T-helper 1 cell treated with Interleukin-12 subunit alpha and Interleukin-12 subunit beta and Interleukin-4 antibody, amounts not matched to agents 30 μg/mL and 1 μg/mL, for 36 hours (primary cell): Measurements from ENCODE around the gene ADGRE2.

Experiments used
- H3K27ac Mint-ChIP-seq: one replicate; pipeline ENCODE4 v1.8.0; 2021; ENCODE audit warnings: mild to moderate bottlenecking, mixed read lengths
- H3K27me3 Mint-ChIP-seq: one replicate; pipeline ENCODE4 v1.8.0; 2021; ENCODE audit warnings: low read depth, mixed read lengths
- H3K36me3 Mint-ChIP-seq: one replicate; pipeline ENCODE4 v1.8.0; 2021; ENCODE audit warnings: low read depth, mixed read lengths
- H3K4me1 Mint-ChIP-seq: one replicate; pipeline ENCODE4 v1.8.0; 2021; ENCODE audit warnings: low read depth, mixed read lengths
- H3K4me3 Mint-ChIP-seq: one replicate; pipeline ENCODE4 v1.8.0; 2021; ENCODE audit warnings: mild to moderate bottlenecking, moderate library complexity, mixed read lengths
- H3K9me3 Mint-ChIP-seq: one replicate; pipeline ENCODE4 v1.8.0; 2021; ENCODE audit warnings: mixed read lengths

ADGRE2 gene

DNA sequence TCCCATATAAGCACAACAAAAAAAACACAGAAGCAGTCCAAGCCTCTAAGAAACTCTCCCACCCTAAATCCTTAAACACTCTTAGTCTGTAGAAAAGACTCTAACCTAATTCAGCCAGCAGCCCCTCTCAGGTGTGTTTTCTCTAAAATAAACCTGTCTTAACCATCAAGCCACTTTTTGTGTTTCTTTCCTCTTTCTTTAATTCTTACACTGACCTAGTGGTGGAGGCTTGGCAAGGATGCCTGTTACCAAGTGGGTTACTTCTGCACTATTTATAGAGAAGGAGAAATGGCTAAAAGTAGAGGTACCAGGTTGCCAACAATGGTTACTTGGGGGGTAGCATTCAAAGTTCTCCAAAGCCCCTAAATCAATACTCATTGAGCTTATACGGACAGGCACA is 44.8 kb downstream of the ADGRE2 start:
- no peaks in the 10 kb centered on the region for H3K4me1 Mint-ChIP-seq
- no peaks in the 10 kb centered on the region for H3K27me3 Mint-ChIP-seq
- H3K4me3 Mint-ChIP-seq = no peak overlapping the region
- no peaks in the 10 kb centered on the region for H3K36me3 Mint-ChIP-seq
- peaks cover 20% of the 10 kb centered on the region for H3K9me3 Mint-ChIP-seq
- no peak overlapping the region for H3K27ac Mint-ChIP-seq

DNA sequence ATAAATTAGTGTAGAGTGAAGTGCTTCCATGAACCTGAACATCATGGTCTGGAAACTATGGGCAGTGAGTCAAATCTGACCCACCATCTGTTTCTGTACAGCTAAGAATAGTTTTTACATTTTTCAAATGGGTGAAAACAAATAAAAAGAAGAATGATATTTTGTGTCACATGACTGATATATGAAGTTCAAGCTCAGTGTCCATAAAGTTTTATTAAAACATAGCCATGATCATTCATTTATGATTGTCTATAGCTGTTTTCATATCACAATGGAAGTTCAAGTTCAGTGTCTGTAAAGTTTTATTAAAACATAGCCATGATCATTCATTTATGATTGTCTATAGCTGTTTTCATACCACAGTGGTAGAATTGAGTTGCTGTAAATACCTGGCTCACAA is 45.9 kb downstream of the ADGRE2 start:
- Mint-ChIP-seq H3K27me3 (no peaks in the 10 kb centered on the region), H3K4me3 (no peak overlapping the region), H3K27ac (no peak overlapping the region), H3K9me3 (peaks cover 25% of the 10 kb centered on the region), H3K36me3 (no peaks in the 10 kb centered on the region), H3K4me1 (no peaks in the 10 kb centered on the region)

DNA sequence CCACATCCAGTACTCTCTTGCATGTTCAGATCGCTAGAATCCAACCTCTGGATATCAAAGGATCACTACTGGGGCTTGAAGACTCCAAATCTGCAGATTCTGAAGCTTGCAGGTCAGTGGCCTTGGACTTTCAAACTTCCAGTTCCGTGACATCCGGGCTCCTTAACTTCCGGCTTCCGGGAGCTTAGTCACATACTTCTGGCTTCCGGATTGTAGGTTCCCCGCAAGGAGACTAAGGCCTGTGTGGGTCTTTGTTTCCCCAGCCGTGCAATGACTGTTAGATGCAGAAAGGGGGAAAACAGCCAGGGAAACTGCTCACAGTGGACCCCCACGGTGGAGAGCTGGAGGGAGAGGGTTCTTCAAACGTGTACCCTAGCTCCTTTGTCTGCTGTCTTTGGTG is 47.2 kb downstream of the ADGRE2 start:
- H3K27me3 Mint-ChIP-seq = no peaks in the 10 kb centered on the region

DNA sequence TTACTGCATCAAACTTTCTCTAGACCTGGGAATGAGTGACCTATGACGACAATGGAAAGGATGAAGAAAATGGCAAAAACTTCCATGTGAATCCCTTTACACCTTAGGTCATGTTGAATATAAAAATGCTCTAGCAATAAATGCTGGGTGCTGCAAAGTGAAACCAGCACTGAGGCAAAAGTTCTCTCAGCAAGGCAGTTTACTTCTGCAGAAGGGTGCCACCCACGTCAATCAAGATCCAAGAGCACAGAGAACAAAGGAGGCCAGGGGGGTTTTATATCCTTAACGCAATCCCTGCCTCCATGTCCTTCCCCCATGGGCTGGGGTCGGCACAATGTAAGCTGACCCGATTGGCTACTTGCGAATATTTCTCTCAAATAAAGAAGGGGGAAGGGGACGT is 49.8 kb downstream of the ADGRE2 start:
- Mint-ChIP-seq H3K4me1 (no peaks in the 10 kb centered on the region), H3K36me3 (peaks cover 5% of the 10 kb centered on the region), H3K27me3 (no peaks in the 10 kb centered on the region), H3K27ac (no peak overlapping the region), H3K9me3 (peaks cover 52% of the 10 kb centered on the region), H3K4me3 (no peak overlapping the region)

More for the DNA sequence above, 47.2 kb downstream of the ADGRE2 start:
- H3K9me3 Mint-ChIP-seq = peaks cover 32% of the 10 kb centered on the region
- H3K36me3 Mint-ChIP-seq = no peaks in the 10 kb centered on the region
- H3K27ac Mint-ChIP-seq = no peak overlapping the region
- H3K4me3 Mint-ChIP-seq = no peak overlapping the region
- H3K4me1 Mint-ChIP-seq = no peaks in the 10 kb centered on the region

DNA sequence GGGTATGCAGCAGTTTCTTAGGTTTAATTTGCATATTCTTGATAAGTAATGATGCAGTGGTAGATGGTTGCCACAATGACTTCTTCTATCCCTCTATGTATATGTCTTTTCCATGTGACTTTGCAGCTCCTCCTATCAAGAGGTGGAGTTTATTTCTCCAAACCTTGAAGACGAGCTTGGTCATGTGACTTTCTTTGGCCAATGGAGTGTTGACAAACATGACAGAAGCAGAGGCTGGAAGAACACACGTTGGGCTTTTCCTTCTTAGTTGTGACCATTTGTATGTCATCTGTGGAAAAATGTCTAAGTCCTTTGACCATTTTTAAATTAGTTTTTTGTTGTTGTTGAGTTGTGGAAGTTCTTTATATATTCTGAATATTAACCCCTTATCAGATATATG is 56.2 kb downstream of the ADGRE2 start:
- Mint-ChIP-seq H3K36me3 (peaks cover 37% of the 10 kb centered on the region), H3K9me3 (peaks cover 89% of the 10 kb centered on the region), H3K27ac (no peak overlapping the region), H3K27me3 (no peaks in the 10 kb centered on the region), H3K4me1 (no peaks in the 10 kb centered on the region), H3K4me3 (no peak overlapping the region)

DNA sequence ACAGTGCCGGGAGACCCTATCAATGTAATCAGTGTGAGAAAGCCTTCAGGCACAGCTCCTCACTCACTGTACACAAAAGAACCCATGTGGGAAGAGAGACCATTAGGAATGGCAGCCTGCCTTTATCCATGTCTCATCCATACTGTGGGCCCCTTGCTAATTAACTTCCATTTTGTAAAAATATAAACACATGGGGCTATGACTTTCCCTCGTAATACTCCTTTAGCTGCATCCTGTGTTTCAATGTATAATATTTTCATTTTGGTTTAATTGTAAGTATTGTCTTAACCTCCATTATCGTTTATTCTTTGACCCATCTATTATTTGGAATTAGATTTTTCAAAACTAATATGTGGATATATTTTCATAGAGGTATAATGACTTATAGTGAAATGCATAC is 59.2 kb downstream of the ADGRE2 start:
- peaks cover 62% of the 10 kb centered on the region for H3K36me3 Mint-ChIP-seq
- H3K27ac Mint-ChIP-seq = no peak overlapping the region
- H3K4me1 Mint-ChIP-seq = peaks cover 3% of the 10 kb centered on the region
- H3K27me3 Mint-ChIP-seq = no peaks in the 10 kb centered on the region
- H3K4me3 Mint-ChIP-seq = no peak overlapping the region
- peaks cover 93% of the 10 kb centered on the region for H3K9me3 Mint-ChIP-seq

DNA sequence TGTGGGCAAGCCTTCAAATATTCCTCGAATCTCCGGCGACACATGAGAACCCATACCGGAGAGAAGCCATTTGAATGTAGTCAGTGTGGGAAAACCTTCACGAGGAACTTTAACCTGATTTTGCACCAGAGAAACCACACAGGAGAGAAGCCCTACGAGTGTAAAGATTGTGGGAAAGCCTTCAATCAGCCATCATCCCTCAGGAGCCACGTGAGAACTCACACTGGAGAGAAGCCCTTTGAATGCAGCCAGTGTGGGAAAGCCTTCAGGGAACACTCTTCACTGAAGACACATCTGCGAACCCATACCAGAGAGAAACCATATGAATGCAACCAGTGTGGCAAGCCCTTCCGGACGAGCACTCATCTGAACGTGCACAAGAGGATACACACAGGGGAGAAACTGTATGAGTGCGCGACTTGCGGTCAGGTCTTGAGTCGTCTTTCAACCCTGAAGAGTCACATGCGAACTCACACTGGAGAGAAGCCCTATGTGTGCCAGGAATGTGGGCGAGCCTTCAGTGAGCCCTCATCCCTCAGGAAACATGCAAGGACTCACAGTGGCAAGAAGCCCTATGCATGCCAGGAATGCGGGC is 59.7 kb downstream of the ADGRE2 start:
- H3K27me3 Mint-ChIP-seq = no peaks in the 10 kb centered on the region
- peaks cover 3% of the 10 kb centered on the region for H3K4me1 Mint-ChIP-seq
- peaks cover 95% of the 10 kb centered on the region for H3K9me3 Mint-ChIP-seq
- peaks cover 67% of the 10 kb centered on the region for H3K36me3 Mint-ChIP-seq
- no peak overlapping the region for H3K4me3 Mint-ChIP-seq
- H3K27ac Mint-ChIP-seq = no peak overlapping the region

DNA sequence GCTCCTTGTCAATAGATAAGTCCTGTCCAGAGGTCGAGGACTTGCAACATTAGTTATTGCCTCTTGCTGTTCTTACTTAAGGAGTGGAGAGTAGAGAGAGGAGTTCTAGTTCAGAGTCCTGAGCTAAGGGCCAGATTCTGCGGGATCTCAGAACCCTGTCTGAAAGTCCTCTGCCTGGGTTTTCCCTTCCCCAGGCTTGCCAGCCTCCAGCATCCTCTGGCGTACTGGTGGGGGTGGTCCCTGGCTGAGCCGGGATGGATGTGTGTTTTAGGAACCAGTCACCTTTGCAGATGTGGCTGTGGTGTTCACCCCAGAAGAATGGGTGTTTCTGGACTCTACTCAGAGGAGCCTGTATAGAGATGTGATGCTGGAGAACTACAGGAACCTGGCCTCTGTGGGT is 62.5 kb downstream of the ADGRE2 start:
- no peak overlapping the region for H3K4me3 Mint-ChIP-seq
- H3K36me3 Mint-ChIP-seq = peaks cover 78% of the 10 kb centered on the region
- H3K9me3 Mint-ChIP-seq = peaks cover 85% of the 10 kb centered on the region
- H3K27ac Mint-ChIP-seq = no peak overlapping the region
- peaks cover 3% of the 10 kb centered on the region for H3K4me1 Mint-ChIP-seq
- H3K27me3 Mint-ChIP-seq = no peaks in the 10 kb centered on the region

DNA sequence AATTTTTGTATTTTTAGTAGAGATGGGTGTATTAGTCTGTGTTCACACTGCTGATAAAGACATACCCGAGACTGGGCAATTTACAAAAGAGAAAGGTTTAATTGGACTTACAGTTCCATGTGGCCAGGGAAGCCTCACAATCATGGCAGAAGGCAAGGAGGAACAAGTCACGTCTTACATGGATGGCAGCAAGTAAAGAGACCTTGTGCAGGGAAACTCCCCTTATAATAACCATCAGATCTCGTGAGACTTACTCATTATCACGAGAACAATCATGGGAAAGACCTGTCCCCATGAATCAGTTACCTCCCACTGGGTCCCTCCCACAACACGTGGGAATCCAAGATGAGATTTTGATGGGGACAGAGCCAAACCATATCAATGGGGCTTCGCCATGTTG is 73.9 kb downstream of the ADGRE2 start:
- peaks cover 58% of the 10 kb centered on the region for H3K36me3 Mint-ChIP-seq

DNA sequence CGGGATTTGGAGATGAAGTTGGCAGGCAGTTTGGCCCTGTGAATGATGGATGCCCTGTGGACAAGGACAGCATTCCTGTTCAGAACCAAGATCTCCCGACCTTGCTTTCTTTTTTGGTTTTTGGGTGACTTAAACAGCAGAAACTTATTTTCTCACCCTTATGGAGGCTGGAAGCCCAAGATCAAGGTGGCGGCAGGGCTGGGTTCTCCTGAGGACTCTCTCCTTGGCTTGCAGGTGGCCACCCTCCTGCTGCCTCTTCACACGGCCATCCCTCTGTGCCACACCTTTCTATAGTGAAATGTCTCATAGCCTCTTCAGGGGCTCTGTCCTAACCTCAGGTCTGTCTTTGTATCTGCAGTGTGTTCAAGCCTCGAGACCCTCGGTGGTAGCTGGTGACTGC is 74.5 kb downstream of the ADGRE2 start:
- Mint-ChIP-seq H3K27me3 (no peaks in the 10 kb centered on the region), H3K27ac (no peak overlapping the region), H3K36me3 (peaks cover 55% of the 10 kb centered on the region), H3K4me3 (no peak overlapping the region), H3K9me3 (peaks cover 12% of the 10 kb centered on the region), H3K4me1 (no peaks in the 10 kb centered on the region)

More for the DNA sequence above, 73.9 kb downstream of the ADGRE2 start:
- H3K27me3 Mint-ChIP-seq = no peaks in the 10 kb centered on the region
- H3K4me3 Mint-ChIP-seq = no peak overlapping the region
- peaks cover 18% of the 10 kb centered on the region for H3K9me3 Mint-ChIP-seq
- H3K27ac Mint-ChIP-seq = no peak overlapping the region
- no peaks in the 10 kb centered on the region for H3K4me1 Mint-ChIP-seq

DNA sequence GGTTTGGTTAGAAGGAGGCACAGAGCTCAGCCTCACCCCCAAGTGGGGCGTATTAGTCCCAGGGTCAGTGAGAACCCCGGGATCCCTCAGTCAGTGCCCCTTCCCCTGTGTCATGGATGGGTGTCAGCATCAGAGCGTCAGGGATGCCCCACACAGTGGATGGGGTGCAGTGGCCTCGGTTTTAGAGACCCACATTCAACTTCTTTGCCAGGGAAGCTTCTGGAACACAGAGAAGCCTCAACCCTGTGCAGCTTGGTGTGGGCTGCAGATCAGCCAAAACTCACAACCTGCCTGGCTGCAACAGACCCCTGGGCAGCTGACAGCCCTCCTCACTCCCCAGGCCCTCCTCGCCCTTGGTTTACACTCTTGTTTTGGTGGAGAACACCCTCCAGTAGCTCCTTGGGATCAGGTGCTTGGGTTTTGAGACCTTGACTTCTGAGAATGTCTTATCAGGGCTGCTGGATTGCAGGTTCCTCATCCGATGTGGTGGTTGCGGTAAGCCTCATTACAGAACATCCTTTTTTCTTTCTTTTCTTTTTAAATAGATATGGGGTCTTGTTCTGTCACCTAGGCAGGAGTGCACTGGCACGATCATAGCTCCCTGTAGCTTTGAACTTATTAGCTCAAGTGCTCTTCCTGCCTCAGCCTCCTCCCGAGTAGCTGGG is 77.5 kb downstream of the ADGRE2 start:
- H3K27me3 Mint-ChIP-seq = no peaks in the 10 kb centered on the region
- no peak overlapping the region for H3K4me3 Mint-ChIP-seq
- H3K4me1 Mint-ChIP-seq = no peaks in the 10 kb centered on the region
- no peak overlapping the region for H3K27ac Mint-ChIP-seq
- H3K9me3 Mint-ChIP-seq = peaks cover 9% of the 10 kb centered on the region
- H3K36me3 Mint-ChIP-seq = peaks cover 46% of the 10 kb centered on the region

DNA sequence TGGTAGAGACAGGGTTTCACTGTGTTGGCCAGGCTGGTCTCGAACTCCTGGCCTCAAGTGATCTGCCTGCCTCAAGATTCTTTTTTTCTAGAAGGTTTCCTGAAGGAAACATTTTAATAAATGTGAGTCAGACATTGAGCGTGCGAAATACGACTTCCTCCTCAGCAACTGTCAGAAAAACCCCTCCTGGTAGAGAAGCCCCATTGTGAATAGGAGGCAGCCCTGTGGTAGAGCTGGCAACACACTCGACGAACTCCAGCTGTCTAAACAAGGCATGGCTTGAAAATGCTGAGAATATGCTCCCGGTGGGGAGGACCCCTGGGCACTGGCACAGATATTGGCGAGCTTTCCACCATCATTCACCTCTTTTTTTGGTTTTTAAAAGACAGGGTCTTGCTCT is 78.7 kb downstream of the ADGRE2 start:
- Mint-ChIP-seq H3K9me3 (peaks cover 9% of the 10 kb centered on the region), H3K4me1 (no peaks in the 10 kb centered on the region), H3K27ac (no peak overlapping the region), H3K4me3 (no peak overlapping the region), H3K36me3 (peaks cover 46% of the 10 kb centered on the region), H3K27me3 (no peaks in the 10 kb centered on the region)

DNA sequence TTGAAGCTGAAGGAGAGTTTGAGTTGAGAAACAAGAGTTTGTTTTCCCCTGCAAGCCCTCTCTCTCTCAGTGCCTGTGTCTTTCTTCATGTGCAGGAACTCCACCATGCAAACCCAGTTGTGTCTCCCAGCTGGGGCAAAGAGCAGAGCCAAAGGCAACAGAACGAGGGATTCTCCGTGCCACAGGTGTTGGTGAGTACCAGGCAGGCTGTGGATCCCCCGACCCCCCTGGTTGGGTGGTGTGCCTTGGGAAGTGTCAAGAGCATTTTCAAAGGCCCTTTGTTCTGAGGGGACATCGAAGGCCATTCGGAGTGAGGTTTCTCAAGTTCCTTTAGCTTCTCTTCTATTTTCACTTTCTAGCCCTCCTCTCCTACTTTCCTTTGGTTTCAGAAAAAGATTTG is 82.9 kb downstream of the ADGRE2 start:
- H3K27ac Mint-ChIP-seq = no peak overlapping the region
- H3K36me3 Mint-ChIP-seq = peaks cover 21% of the 10 kb centered on the region
- no peak overlapping the region for H3K4me3 Mint-ChIP-seq
- no peaks in the 10 kb centered on the region for H3K27me3 Mint-ChIP-seq
- peaks cover 4% of the 10 kb centered on the region for H3K4me1 Mint-ChIP-seq
- no peaks in the 10 kb centered on the region for H3K9me3 Mint-ChIP-seq

DNA sequence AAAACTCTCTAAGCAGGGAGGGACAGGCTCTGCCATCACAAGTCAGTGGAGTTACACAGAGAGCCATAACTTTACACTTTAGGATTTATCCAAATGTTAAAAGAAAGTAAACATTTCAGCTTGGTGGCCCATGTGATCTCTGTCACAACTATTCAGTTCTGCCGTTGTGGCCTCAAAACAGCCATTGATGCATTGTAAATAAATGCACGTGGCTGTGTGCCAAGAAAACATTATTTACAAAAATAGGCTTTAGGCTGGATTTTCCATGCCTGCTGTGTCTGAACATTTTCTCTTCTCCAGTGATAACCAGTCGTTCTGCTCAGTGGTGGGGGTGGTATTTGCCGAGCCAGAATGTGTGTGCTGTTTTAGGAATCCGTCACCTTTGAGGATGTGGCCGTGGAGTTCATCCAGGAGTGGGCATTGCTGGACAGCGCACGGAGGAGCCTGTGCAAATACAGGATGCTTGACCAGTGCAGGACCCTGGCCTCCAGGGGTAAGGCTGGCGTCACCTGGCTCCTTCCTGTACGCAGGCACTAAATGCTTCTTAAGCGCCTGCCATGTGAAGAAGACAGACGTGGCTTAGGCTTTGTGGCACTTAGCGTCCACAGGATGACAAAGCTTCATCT is 83.6 kb downstream of the ADGRE2 start:
- Mint-ChIP-seq H3K9me3 (no peaks in the 10 kb centered on the region), H3K36me3 (peaks cover 16% of the 10 kb centered on the region), H3K27me3 (no peaks in the 10 kb centered on the region), H3K4me1 (peaks cover 4% of the 10 kb centered on the region), H3K27ac (no peak overlapping the region), H3K4me3 (no peak overlapping the region)
